Panc1 (cell line): ENCODE measurements around the gene DHRSX. TPM values are rescaled to one million over a fixed set of nuclear protein-coding genes. Genes with fewer than 3 reads are reported as not detected.

ENCODE experiments used
- ATAC-seq: fragments of 200-7000 bp; cut with Tn5 transposase; 2 replicates; pipeline ENCODE4 v1.9.1; 2020; ENCODE audit warnings: mild to moderate bottlenecking, moderate library complexity
- BruUV-seq: library from RNA; stranded (reverse); fragments of 400-500 nt; replicated peaks from 2 replicates; lab custom pipeline; 2021; lab: Mats Ljungman, UMichigan
- CTCF ChIA-PET: fragments of 300-600 bp; sonication (Branson Sonifier 250); formaldehyde crosslinking; loops from one replicate; lab custom pipeline; 2022; ENCODE audit warnings: antibody characterized with exemption; lab: Charles Lee
- POLR2A ChIA-PET: fragments of 300-600 bp; sonication (Branson Sonifier 250); formaldehyde crosslinking; loops from one replicate; lab custom pipeline; 2022; ENCODE audit warnings: antibody characterized with exemption; lab: Charles Lee
- DNase-seq: peaks from one replicate; pipeline ENCODE4 v3.0.0-alpha.2; 2010; ENCODE audit warnings: low read depth, low spot score
- H3K27ac ChIP-seq: 2 replicates; pipeline ENCODE4 v1.5.1; 2011; ENCODE audit warnings: mild to moderate bottlenecking, low read length, inconsistent platforms
- H3K27me3 ChIP-seq: fragments of 200-500 bp; sonication (Bioruptor generic); 2 replicates; pipeline ENCODE4 v1.6.0; 2014; ENCODE audit warnings: low read length, inconsistent platforms; ENCODE audit not compliant: control insufficient read depth, insufficient read depth
- H3K36me3 ChIP-seq: fragments of 200-500 bp; sonication (Bioruptor generic); 2 replicates; pipeline ENCODE4 v1.5.1; 2014; ENCODE audit warnings: inconsistent platforms, mild to moderate bottlenecking, low read length, moderate library complexity; ENCODE audit not compliant: control insufficient read depth, insufficient read depth
- H3K4me1 ChIP-seq: 2 replicates; pipeline ENCODE4 v1.5.1; 2011; ENCODE audit warnings: inconsistent platforms, mild to moderate bottlenecking, low read length, moderate library complexity; ENCODE audit not compliant: control insufficient read depth, insufficient read depth
- H3K4me3 ChIP-seq, 2 experiments: 2 replicates each; pipeline ENCODE4 v1.5.1; 2011 to 2012; ENCODE audit warnings: low read depth in 2 of 2, low read length in 2 of 2, mild to moderate bottlenecking in 2 of 2, inconsistent platforms in 1 of 2, moderate library complexity in 1 of 2
- H3K9me3 ChIP-seq: fragments of 200-500 bp; sonication (Bioruptor generic); 2 replicates; pipeline ENCODE4 v1.5.1; 2014; ENCODE audit warnings: low read depth, mild to moderate bottlenecking, inconsistent platforms, low read length, moderate library complexity; ENCODE audit not compliant: control insufficient read depth, insufficient read depth
- CTCF ChIP-seq: fragments of 450-650 bp; IDR thresholded peaks from 2 replicates; pipeline ENCODE4 v1.5.1; 2017; ENCODE audit warnings: mild to moderate bottlenecking
- POLR2AphosphoS5 ChIP-seq: IDR thresholded peaks from 2 replicates; pipeline ENCODE4 v1.6.1; 2012; ENCODE audit warnings: mild to moderate bottlenecking, low read depth, low read length, moderate library complexity
- REST ChIP-seq, 2 experiments: IDR thresholded peaks; 2 replicates each; pipeline ENCODE4 v1.6.1; 2011 to 2012; ENCODE audit warnings: low read depth in 2 of 2, control low read depth in 1 of 2, low read length in 1 of 2, mild to moderate bottlenecking in 1 of 2, moderate library complexity in 1 of 2; ENCODE audit not compliant: insufficient read depth in 1 of 2
- SIN3A ChIP-seq: IDR thresholded peaks from 2 replicates; pipeline ENCODE4 v1.6.1; 2012; ENCODE audit warnings: low read depth, mild to moderate bottlenecking, low read length, moderate library complexity, borderline replicate concordance; ENCODE audit not compliant: insufficient read depth
- TCF7L2 ChIP-seq: IDR thresholded peaks from 2 replicates; pipeline ENCODE4 v1.6.1; 2011; ENCODE audit warnings: mild to moderate bottlenecking, low read depth, low read length, inconsistent platforms
- in situ Hi-C: cut with HindIII; loops from 2 replicates; pipeline ENCODE4 v1.10.0; 2016; ENCODE audit warnings: low sequenced_read_pairs, low pct_unique_long_range_greater_than_20kb
- intact Hi-C: fragments of 100-400 bp; cut with micrococcal nuclease; formaldehyde crosslinking; loops from one replicate; pipeline ENCODE4 v1.10.0; 2022; ENCODE audit not compliant: unreplicated experiment
- total RNA-seq: library from RNA; stranded (reverse); gene quantifications from one replicate; pipeline ENCODE4 v1.2.1, GENCODE V29; 2021; ENCODE audit not compliant: unreplicated experiment

Gene DHRSX
- total RNA-seq, 1 experiment from 2014 or later = 20.1 TPM

DNA sequence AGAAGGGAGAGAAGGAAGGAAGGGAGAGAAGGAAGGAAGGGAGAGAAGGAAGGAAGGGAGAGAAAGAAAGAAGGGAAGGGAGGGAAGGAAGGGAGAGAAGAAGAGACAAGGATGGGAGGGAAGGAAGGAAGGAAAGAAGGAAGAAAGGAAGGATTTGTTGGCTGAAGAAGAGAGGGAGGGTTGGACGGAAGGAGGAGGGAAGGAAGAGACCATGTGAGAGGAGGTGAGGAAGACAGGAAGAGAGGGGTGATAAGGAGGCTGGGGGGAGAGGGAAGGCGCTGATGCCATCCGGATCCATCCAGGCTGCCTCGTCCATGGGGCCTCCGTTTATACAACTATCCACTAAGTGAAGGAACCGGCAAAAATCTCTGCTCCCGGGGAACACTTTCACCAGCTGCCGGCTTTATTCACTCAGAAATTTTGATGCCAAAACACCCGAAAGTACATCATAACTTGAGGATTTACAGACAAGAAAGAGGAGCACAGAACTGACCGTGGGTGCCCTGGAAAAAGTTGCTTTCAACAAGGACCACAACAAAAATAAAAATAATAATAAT lies 14.9 kb downstream of the DHRSX start:
- Histone ChIP-seq H3K36me3 (no peaks in the 10 kb centered on the region), H3K9me3 (no peaks in the 10 kb centered on the region), H3K27ac (no peak overlapping the region), H3K27me3 (no peaks in the 10 kb centered on the region), H3K4me3 (no peak overlapping the region), H3K4me1 (no peaks in the 10 kb centered on the region)
- no peak for DNase-seq
- intact Hi-C loops (no loop called here), in situ Hi-C loops (no loop called here)
- TF ChIP-seq SIN3A (no peak), TCF7L2 (no peak), REST (IDR thresholded peaks at IDR 0.05; ENCODE audit: insufficient read depth in 1 of 2, low read depth in 2 of 2, low read length in 1 of 2) (no peak), CTCF (no peak), POLR2AphosphoS5 (no peak)
- ChIA-PET CTCF (no interaction called here), POLR2A (no interaction called here)
- ATAC-seq = no peak
- no TSS peak for BruUV-seq

DNA sequence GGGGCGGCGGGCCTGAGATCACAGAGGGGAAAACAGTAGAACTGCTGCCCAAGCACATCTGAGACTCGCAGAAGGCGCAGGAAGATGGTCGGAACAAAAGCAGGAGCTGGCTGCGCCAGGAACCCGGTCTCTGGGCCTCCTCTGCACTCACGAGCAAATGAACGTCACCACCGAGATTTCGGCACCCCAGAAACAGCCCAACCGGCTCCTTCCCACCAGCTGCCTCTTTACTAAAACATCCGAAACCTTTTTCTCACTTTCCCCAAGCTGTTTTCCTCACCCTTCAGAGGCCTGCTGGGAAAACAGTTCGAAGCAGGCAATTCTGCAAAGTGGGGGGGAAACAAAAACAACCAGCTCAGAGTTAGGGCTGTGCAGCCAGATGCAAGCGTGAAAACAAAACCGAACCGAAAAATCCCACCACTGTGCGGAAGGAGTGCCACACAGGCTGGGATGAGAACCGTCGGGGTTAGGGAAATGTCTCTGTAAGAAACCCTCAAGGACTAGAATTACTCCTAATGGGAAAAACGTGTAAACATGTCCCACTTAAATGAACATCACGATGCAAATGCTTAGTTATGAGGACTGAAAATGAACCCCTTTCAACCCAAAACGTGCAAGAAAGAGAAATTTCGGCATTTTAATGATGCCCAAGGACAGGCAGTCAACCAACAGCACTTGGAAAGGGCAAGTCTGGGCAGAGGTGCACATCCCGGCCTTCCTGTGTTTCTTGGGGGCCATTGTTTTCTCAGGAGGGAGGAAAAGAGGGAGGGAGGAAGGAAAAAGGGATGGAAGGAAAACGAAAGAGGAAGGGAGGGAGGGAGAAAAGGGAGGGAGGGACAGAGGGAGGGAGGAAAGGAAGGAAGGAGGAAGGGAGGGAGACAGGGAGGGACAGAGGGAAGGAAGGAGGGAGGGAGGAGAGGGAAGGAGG lies 15.8 kb downstream of the DHRSX start:
- no TSS peak for BruUV-seq
- H3K27ac ChIP-seq = no peak overlapping the region
- intact Hi-C loops (no loop called here), in situ Hi-C loops (no loop called here)
- no peaks in the 10 kb centered on the region for H3K4me1 ChIP-seq
- H3K4me3 ChIP-seq = no peak overlapping the region
- no peaks in the 10 kb centered on the region for H3K36me3 ChIP-seq
- no peaks in the 10 kb centered on the region for H3K9me3 ChIP-seq
- no peak for TF ChIP-seq REST (IDR thresholded peaks at IDR 0.05; ENCODE audit: insufficient read depth in 1 of 2, low read depth in 2 of 2, low read length in 1 of 2)
- no peaks in the 10 kb centered on the region for H3K27me3 ChIP-seq
- POLR2A ChIA-PET = no interaction called here
- DNase-seq = no peak
- ATAC-seq = no peak
- CTCF ChIA-PET = no interaction called here
